GM23338 (cell line): ENCODE measurements around the gene KCTD7. TPM values are rescaled to one million over a fixed set of nuclear protein-coding genes. Genes with fewer than 3 reads are reported as not detected.

Source experiments
- ATAC-seq: fragments of 200-7000 bp; cut with Tn5 transposase; 3 replicates; pipeline ENCODE4 v1.9.1; 2020
- DNase-seq: peaks from one replicate; pipeline ENCODE4 v3.0.0-alpha.2; 2015; ENCODE audit warnings: low spot score
- H2AFZ ChIP-seq: fragments of 200-600 bp; sonication (generic); 2 replicates; pipeline ENCODE4 v1.8.0; 2016; ENCODE audit warnings: antibody characterized with exemption, mild to moderate bottlenecking, moderate library complexity
- H3F3A ChIP-seq: fragments of 200-600 bp; sonication (generic); replicated peaks from 2 replicates; pipeline ENCODE4 v1.8.0; 2017; ENCODE audit warnings: antibody characterized with exemption, mixed run types, low read depth
- H3K27ac ChIP-seq: fragments of 200-600 bp; sonication (generic); 2 replicates; pipeline ENCODE4 v1.6.1; 2016; ENCODE audit warnings: low read depth
- H3K27me3 ChIP-seq: fragments of 200-600 bp; sonication (generic); 2 replicates; pipeline ENCODE4 v1.8.0; 2016; ENCODE audit warnings: mild to moderate bottlenecking, mixed run types, moderate library complexity; ENCODE audit not compliant: insufficient read depth
- H3K36me3 ChIP-seq: fragments of 200-600 bp; sonication (generic); 2 replicates; pipeline ENCODE4 v1.8.0; 2016; ENCODE audit warnings: mild to moderate bottlenecking; ENCODE audit not compliant: insufficient read depth
- H3K4me1 ChIP-seq: fragments of 200-600 bp; sonication (generic); 2 replicates; pipeline ENCODE4 v1.8.0; 2016; ENCODE audit warnings: mild to moderate bottlenecking, moderate library complexity; ENCODE audit not compliant: insufficient read depth
- H3K4me2 ChIP-seq: fragments of 200-600 bp; sonication (generic); 2 replicates; pipeline ENCODE4 v1.7.1; 2017; ENCODE audit warnings: mixed run types
- H3K4me3 ChIP-seq: fragments of 200-600 bp; sonication (generic); 2 replicates; pipeline ENCODE4 v1.6.1; 2016; ENCODE audit warnings: mixed run types
- H3K79me2 ChIP-seq: fragments of 200-600 bp; sonication (generic); replicated peaks from 2 replicates; pipeline ENCODE4 v1.8.0; 2017; ENCODE audit warnings: mild to moderate bottlenecking; ENCODE audit not compliant: insufficient read depth
- H3K9me2 ChIP-seq: fragments of 200-600 bp; sonication (generic); 2 replicates; pipeline ENCODE4 v1.8.0; 2017; ENCODE audit not compliant: insufficient read depth
- H4K20me1 ChIP-seq: fragments of 200-600 bp; sonication (generic); replicated peaks from 2 replicates; pipeline ENCODE4 v1.8.0; 2017; ENCODE audit warnings: mild to moderate bottlenecking; ENCODE audit not compliant: insufficient read depth
- H3K27ac Mint-ChIP-seq: 2 replicates; pipeline ENCODE4 v1.8.0; 2020; ENCODE audit warnings: inconsistent platforms, mild to moderate bottlenecking, moderate library complexity, mixed read lengths
- H3K27me3 Mint-ChIP-seq: 3 replicates; pipeline ENCODE4 v1.8.0; 2022; ENCODE audit warnings: low read depth, mild to moderate bottlenecking, moderate library complexity, mixed read lengths, inconsistent platforms; ENCODE audit not compliant: insufficient read depth, poor library complexity
- H3K36me3 Mint-ChIP-seq: 3 replicates; pipeline ENCODE4 v1.8.0; 2021; ENCODE audit warnings: low read depth, mild to moderate bottlenecking, inconsistent platforms, moderate library complexity, mixed read lengths
- H3K4me1 Mint-ChIP-seq: 3 replicates; pipeline ENCODE4 v1.8.0; 2020; ENCODE audit warnings: mild to moderate bottlenecking, inconsistent platforms, mixed read lengths
- H3K4me3 Mint-ChIP-seq: 3 replicates; pipeline ENCODE4 v1.8.0; 2021; ENCODE audit warnings: moderate library complexity, mild to moderate bottlenecking, inconsistent platforms, mixed read lengths
- H3K9me3 Mint-ChIP-seq: 3 replicates; pipeline ENCODE4 v1.8.0; 2020; ENCODE audit warnings: moderate library complexity, mild to moderate bottlenecking, inconsistent platforms, mixed read lengths
- CREB1 ChIP-seq: fragments of 250-450 bp; sonication (Bioruptor Pico); IDR thresholded peaks from 2 replicates; pipeline ENCODE4 v1.5.0; 2020; ENCODE audit warnings: low read depth, mild to moderate bottlenecking, moderate library complexity
- CTCF ChIP-seq, 2 experiments: fragments of 200-600 bp in 1 of 2; sonication (generic) in 1 of 2; conservative IDR thresholded peaks; 2 replicates each; pipeline versions ENCODE4 v1.5.1 to v1.6.1; 2016 to 2017; ENCODE audit warnings: antibody characterized with exemption in 2 of 2, low read depth in 2 of 2, mild to moderate bottlenecking in 2 of 2, moderate library complexity in 1 of 2
- EZH2 ChIP-seq: fragments of 200-600 bp; sonication (generic); IDR thresholded peaks from one replicate; pipeline ENCODE4 v1.8.0; 2017; ENCODE audit warnings: antibody characterized with exemption, mild to moderate bottlenecking, low read depth; ENCODE audit not compliant: unreplicated experiment
- EZH2phosphoT487 ChIP-seq: fragments of 200-600 bp; sonication (generic); IDR thresholded peaks from one replicate; pipeline ENCODE4 v1.8.1; 2018; ENCODE audit warnings: antibody characterized with exemption; ENCODE audit not compliant: unreplicated experiment
- JUNB ChIP-seq: IDR thresholded peaks from one replicate; pipeline ENCODE4 v1.6.1; 2016; ENCODE audit warnings: antibody characterized with exemption; ENCODE audit not compliant: unreplicated experiment
- NANOG ChIP-seq: IDR thresholded peaks from 2 replicates; pipeline ENCODE4 v1.6.1; 2016; ENCODE audit warnings: antibody characterized with exemption, borderline replicate concordance
- POLR2AphosphoS5 ChIP-seq: IDR thresholded peaks from 2 replicates; pipeline ENCODE4 v1.6.1; 2016; ENCODE audit warnings: antibody characterized with exemption, low read depth
- STAT1 ChIP-seq: IDR thresholded peaks from one replicate; pipeline ENCODE4 v1.6.1; 2016; ENCODE audit warnings: antibody characterized with exemption; ENCODE audit not compliant: unreplicated experiment
- ZNF114 ChIP-seq: fragments of 250-450 bp; sonication (Bioruptor Pico); IDR thresholded peaks from 2 replicates; pipeline ENCODE4 v1.5.0; 2020; ENCODE audit warnings: mild to moderate bottlenecking, moderate library complexity
- ZNF331 ChIP-seq: fragments of 250-450 bp; sonication (Bioruptor Pico); IDR thresholded peaks from 2 replicates; pipeline ENCODE4 v1.5.0; 2020; ENCODE audit warnings: low read depth, mild to moderate bottlenecking, moderate library complexity
- ZNF462 ChIP-seq: fragments of 250-450 bp; sonication (Bioruptor Pico); IDR thresholded peaks from 2 replicates; pipeline ENCODE4 v1.5.0; 2020; ENCODE audit warnings: mild to moderate bottlenecking, moderate library complexity
- polyA plus RNA-seq: library from polyadenylated mRNA; unstranded; fragments of >200 nt; fragmentation: Nextera tagmentation; extraction: Ambion mirVana; gene quantifications from 2 replicates; pipeline ENCODE4 v1.2.1, GENCODE V29; 2016
- total RNA-seq: library from RNA; depleted of rRNA; stranded (reverse); fragments of >200 nt; shearing (Covaris generic); gene quantifications from 2 replicates; pipeline ENCODE4 v1.2.3, GENCODE V29; 2014
- TF ChIP-seq, protein P1 (sequence below): IDR thresholded peaks from 2 replicates; pipeline ENCODE4 v1.6.1; 2016; ENCODE audit warnings: antibody characterized with exemption

KCTD7 gene
- total and polyA plus RNA-seq, 2 experiments from 2014 or later = 3.7 to 21.0 TPM

- Mint-ChIP-seq H3K27me3 (peaks cover 8% of the 10 kb centered on the region), H3K27ac (no peak overlapping the region), H3K4me3 (no peak overlapping the region; the same call in 2 of the 3 replicates), H3K36me3 (peaks cover 33% of the 10 kb centered on the region), H3K4me1 (no peaks in the 10 kb centered on the region), H3K9me3 (no peaks in the 10 kb centered on the region; the same call in 2 of the 3 replicates)
- H3K79me2 ChIP-seq = no peaks in the 10 kb centered on the region
- H3K4me1 ChIP-seq = no peaks in the 10 kb centered on the region
- ATAC-seq = no peak
- TF ChIP-seq ZNF114 (CRISPR knock-in tag) = no peak
- TF ChIP-seq JUNB = no peak
- TF ChIP-seq, protein P1, sequence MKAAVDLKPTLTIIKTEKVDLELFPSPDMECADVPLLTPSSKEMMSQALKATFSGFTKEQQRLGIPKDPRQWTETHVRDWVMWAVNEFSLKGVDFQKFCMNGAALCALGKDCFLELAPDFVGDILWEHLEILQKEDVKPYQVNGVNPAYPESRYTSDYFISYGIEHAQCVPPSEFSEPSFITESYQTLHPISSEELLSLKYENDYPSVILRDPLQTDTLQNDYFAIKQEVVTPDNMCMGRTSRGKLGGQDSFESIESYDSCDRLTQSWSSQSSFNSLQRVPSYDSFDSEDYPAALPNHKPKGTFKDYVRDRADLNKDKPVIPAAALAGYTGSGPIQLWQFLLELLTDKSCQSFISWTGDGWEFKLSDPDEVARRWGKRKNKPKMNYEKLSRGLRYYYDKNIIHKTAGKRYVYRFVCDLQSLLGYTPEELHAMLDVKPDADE = no peak
- no peak for TF ChIP-seq EZH2
- TF ChIP-seq CREB1 (CRISPR knock-in tag) = no peak
- TF ChIP-seq POLR2AphosphoS5 = no peak
- TF ChIP-seq ZNF462 = no peak
- TF ChIP-seq ZNF331 (CRISPR knock-in tag) = no peak
- no peak for TF ChIP-seq STAT1
- TF ChIP-seq NANOG = no peak
- TF ChIP-seq CTCF (conservative IDR thresholded peaks at IDR 0.05; ENCODE audit: low read depth in 2 of 2) = no peak
- no peak for TF ChIP-seq EZH2phosphoT487
- H3K4me3 ChIP-seq = no peak overlapping the region
- no peaks in the 10 kb centered on the region for H3F3A ChIP-seq
- no peaks in the 10 kb centered on the region for H3K9me2 ChIP-seq
- H2AFZ ChIP-seq = no peak overlapping the region
- no peak overlapping the region for H3K4me2 ChIP-seq
- H4K20me1 ChIP-seq = no peaks in the 10 kb centered on the region
- no peaks in the 10 kb centered on the region for H3K27me3 ChIP-seq
- no peak for DNase-seq
- H3K27ac ChIP-seq = no peak overlapping the region
- peaks cover 24% of the 10 kb centered on the region for H3K36me3 ChIP-seq
These were observed 11.1 kb downstream of the KCTD7 start for GRCh38 chr7:66639773-66640172.
